ENCODE measurements around the gene RESF1. TPM values are rescaled to one million over a fixed set of nuclear protein-coding genes. Genes with fewer than 3 reads are reported as not detected.

Gene RESF1
- total and polyA plus RNA-seq, 2 of the 13 experiments (the other 11 are each of a cell fraction or from before 2014, with no cell fraction given) = 7.9 to 16.8 TPM

DNA sequence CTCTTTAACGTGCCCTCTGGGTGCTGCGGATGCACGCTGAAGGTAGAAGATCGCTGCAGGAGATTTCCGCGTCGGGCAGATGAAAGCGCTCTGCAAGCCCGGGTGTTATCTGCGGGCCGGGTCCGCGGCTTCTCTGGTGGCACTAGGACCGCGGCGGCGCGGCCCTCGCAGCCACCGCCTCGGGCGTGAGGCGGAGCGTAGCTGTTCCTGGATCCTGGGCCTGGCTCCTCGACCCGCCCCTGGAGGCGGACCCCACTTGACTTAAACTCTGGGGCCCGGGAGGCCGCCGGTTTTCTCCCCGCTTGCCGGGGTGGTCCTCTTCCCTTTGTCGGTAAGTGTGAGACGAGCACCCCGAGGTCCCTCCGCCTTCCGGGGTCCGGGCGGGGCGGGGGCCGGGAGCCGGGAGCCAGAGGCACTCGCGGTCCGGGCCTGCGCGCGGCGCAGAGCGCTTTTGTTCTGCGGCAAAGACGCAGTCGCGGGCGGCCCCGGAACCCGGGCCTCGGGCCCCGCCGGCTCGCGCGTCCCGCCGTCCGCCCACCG lies at the start of gene RESF1 (continued):
- TF ChIP-seq ZMYM2 (CRISPR knock-in tag; IDR thresholded peaks at IDR 0.05) (no peak), RXRA (CRISPR knock-in tag; IDR thresholded peaks at IDR 0.05) (peak; percentile 62), NONO (IDR thresholded peaks at IDR 0.05) (no peak), NONO (CRISPR knock-in tag; conservative IDR thresholded peaks at IDR 0.05) (no peak; the same call in 1 of the 2 replicates), IRF9 (CRISPR knock-in tag; IDR thresholded peaks at IDR 0.05; ENCODE audit: borderline replicate concordance) (no peak; the same call in 1 of the 2 replicates), ZNF430 (CRISPR knock-in tag; IDR thresholded peaks at IDR 0.05) (peak; percentile 29; the same call in 1 of the 2 replicates), POLR2AphosphoS2 (IDR thresholded peaks at IDR 0.05; ENCODE audit: low read depth, low read length) (no peak), WIZ (CRISPR knock-in tag; IDR thresholded peaks at IDR 0.05) (no peak), MYPOP (CRISPR knock-in tag; IDR thresholded peaks at IDR 0.05) (peak; percentile 87), ZNF816 (CRISPR knock-in tag; IDR thresholded peaks at IDR 0.05; ENCODE audit: borderline replicate concordance) (0 out of 2 replicates have a peak, but pooled peaks have one; percentile 43), MEF2D (CRISPR knock-in tag; IDR thresholded peaks at IDR 0.05) (no peak), ZNF234 (CRISPR knock-in tag; conservative IDR thresholded peaks at IDR 0.05) (no peak), CEBPZ (IDR thresholded peaks at IDR 0.05; ENCODE audit: low read length) (no peak)
- TF ChIP-seq, protein P1, sequence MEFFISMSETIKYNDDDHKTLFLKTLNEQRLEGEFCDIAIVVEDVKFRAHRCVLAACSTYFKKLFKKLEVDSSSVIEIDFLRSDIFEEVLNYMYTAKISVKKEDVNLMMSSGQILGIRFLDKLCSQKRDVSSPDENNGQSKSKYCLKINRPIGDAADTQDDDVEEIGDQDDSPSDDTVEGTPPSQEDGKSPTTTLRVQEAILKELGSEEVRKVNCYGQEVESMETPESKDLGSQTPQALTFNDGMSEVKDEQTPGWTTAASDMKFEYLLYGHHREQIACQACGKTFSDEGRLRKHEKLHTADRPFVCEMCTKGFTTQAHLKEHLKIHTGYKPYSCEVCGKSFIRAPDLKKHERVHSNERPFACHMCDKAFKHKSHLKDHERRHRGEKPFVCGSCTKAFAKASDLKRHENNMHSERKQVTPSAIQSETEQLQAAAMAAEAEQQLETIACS (CRISPR knock-in tag; IDR thresholded peaks at IDR 0.05) = no peak
- TF ChIP-seq, protein P2, sequence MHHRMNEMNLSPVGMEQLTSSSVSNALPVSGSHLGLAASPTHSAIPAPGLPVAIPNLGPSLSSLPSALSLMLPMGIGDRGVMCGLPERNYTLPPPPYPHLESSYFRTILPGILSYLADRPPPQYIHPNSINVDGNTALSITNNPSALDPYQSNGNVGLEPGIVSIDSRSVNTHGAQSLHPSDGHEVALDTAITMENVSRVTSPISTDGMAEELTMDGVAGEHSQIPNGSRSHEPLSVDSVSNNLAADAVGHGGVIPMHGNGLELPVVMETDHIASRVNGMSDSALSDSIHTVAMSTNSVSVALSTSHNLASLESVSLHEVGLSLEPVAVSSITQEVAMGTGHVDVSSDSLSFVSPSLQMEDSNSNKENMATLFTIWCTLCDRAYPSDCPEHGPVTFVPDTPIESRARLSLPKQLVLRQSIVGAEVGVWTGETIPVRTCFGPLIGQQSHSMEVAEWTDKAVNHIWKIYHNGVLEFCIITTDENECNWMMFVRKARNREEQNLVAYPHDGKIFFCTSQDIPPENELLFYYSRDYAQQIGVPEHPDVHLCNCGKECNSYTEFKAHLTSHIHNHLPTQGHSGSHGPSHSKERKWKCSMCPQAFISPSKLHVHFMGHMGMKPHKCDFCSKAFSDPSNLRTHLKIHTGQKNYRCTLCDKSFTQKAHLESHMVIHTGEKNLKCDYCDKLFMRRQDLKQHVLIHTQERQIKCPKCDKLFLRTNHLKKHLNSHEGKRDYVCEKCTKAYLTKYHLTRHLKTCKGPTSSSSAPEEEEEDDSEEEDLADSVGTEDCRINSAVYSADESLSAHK (CRISPR knock-in tag; IDR thresholded peaks at IDR 0.05; ENCODE audit: borderline replicate concordance) = no peak
- TF ChIP-seq, protein P3, sequence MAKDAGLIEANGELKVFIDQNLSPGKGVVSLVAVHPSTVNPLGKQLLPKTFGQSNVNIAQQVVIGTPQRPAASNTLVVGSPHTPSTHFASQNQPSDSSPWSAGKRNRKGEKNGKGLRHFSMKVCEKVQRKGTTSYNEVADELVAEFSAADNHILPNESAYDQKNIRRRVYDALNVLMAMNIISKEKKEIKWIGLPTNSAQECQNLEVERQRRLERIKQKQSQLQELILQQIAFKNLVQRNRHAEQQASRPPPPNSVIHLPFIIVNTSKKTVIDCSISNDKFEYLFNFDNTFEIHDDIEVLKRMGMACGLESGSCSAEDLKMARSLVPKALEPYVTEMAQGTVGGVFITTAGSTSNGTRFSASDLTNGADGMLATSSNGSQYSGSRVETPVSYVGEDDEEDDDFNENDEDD (CRISPR knock-in tag; IDR thresholded peaks at IDR 0.05; ENCODE audit: borderline replicate concordance) = peak; percentile 42; the same call in 1 of the 2 replicates
